AG04450 (cell line): ENCODE measurements around the gene BCDIN3D. TPM values are rescaled to one million over a fixed set of nuclear protein-coding genes. Genes with fewer than 3 reads are reported as not detected.

Experiments used
- CTCF ChIA-PET: fragments of 300-600, 350-600 bp; formaldehyde crosslinking; extraction: SDS; loops from one replicate; lab custom pipeline; 2022; ENCODE audit warnings: antibody characterized with exemption, inconsistent platforms; lab: Charles Lee
- POLR2A ChIA-PET: fragments of 350-600 bp; formaldehyde crosslinking; extraction: SDS; loops from one replicate; lab custom pipeline; 2021; ENCODE audit warnings: antibody characterized with exemption, inconsistent platforms; lab: Yijun Ruan, JAX
- DNase-seq: peaks from one replicate; pipeline ENCODE4 v3.0.0-alpha.2; 2011; ENCODE audit warnings: low read depth, low spot score
- H3K27ac ChIP-seq: one replicate; pipeline ENCODE4 v1.5.1; 2012; ENCODE audit warnings: low read depth, low read length, control low read depth
- H3K27me3 ChIP-seq: one replicate; pipeline ENCODE4 v1.6.0; 2012; ENCODE audit warnings: low read length; ENCODE audit not compliant: control insufficient read depth, insufficient read depth
- H3K4me3 ChIP-seq: 2 replicates; pipeline ENCODE4 v1.5.1; 2011; ENCODE audit warnings: mild to moderate bottlenecking, low read depth, low read length, control low read depth
- H3K9me3 ChIP-seq: 2 replicates; pipeline ENCODE4 v1.5.1; 2012; ENCODE audit warnings: low read length; ENCODE audit not compliant: control insufficient read depth, insufficient read depth
- polyA plus RNA-seq: library from polyadenylated mRNA; depleted of rRNA; stranded (reverse); fragments of >200 nt; gene quantifications from 2 replicates; pipeline ENCODE4 v1.2.3, GENCODE V29; 2011
- TF ChIP-seq, protein P1 (sequence below): IDR thresholded peaks from 2 replicates; pipeline ENCODE4 v1.5.1; 2011; ENCODE audit warnings: low read depth, low read length, control low read depth, inconsistent platforms

BCDIN3D gene
- polyA plus RNA-seq, 1 experiment, result 3.8 TPM

- ChIA-PET POLR2A (no interaction called here), CTCF (interaction anchor here (2.5 kb wide), 1 partner anchor 58 kb away, joined by 10 read pairs; no protein-coding TSS in a partner anchor)
- TF ChIP-seq, protein P1, sequence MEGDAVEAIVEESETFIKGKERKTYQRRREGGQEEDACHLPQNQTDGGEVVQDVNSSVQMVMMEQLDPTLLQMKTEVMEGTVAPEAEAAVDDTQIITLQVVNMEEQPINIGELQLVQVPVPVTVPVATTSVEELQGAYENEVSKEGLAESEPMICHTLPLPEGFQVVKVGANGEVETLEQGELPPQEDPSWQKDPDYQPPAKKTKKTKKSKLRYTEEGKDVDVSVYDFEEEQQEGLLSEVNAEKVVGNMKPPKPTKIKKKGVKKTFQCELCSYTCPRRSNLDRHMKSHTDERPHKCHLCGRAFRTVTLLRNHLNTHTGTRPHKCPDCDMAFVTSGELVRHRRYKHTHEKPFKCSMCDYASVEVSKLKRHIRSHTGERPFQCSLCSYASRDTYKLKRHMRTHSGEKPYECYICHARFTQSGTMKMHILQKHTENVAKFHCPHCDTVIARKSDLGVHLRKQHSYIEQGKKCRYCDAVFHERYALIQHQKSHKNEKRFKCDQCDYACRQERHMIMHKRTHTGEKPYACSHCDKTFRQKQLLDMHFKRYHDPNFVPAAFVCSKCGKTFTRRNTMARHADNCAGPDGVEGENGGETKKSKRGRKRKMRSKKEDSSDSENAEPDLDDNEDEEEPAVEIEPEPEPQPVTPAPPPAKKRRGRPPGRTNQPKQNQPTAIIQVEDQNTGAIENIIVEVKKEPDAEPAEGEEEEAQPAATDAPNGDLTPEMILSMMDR, result no peak
- Histone ChIP-seq H3K27me3 (peaks cover 61% of the 10 kb centered on the region), H3K9me3 (no peaks in the 10 kb centered on the region), H3K27ac (no peak overlapping the region), H3K4me3 (no peak overlapping the region)
- DNase-seq, result no peak
Observed at GRCh38 chr12:49887091-49887490, 44.2 kb upstream of the BCDIN3D start.

- no peak overlapping the region for H3K4me3 ChIP-seq
- no peak for DNase-seq
- POLR2A ChIA-PET, result interaction anchor here (0.7 kb wide), 1 partner anchor 16 kb away, joined by 9 read pairs; no protein-coding TSS in a partner anchor
- H3K27ac ChIP-seq, result no peak overlapping the region
- CTCF ChIA-PET, result interaction anchor here (2.5 kb wide), 1 partner anchor 59 kb away, joined by 10 read pairs; no protein-coding TSS in a partner anchor
- TF ChIP-seq, protein P1, result no peak
- peaks cover 50% of the 10 kb centered on the region for H3K27me3 ChIP-seq
- no peaks in the 10 kb centered on the region for H3K9me3 ChIP-seq
Observed at GRCh38 chr12:49885663-49886461, 43.0 kb upstream of the BCDIN3D start.

- Histone ChIP-seq H3K27me3 (peaks cover 45% of the 10 kb centered on the region), H3K9me3 (no peaks in the 10 kb centered on the region), H3K4me3 (no peak overlapping the region), H3K27ac (no peak overlapping the region)
- CTCF ChIA-PET, result interaction anchor here (2.5 kb wide), 1 partner anchor 60 kb away, joined by 10 read pairs; no protein-coding TSS in a partner anchor
- no peak for DNase-seq
- TF ChIP-seq, protein P1, result no peak
- POLR2A ChIA-PET, result no interaction called here
Observed at GRCh38 chr12:49885118-49885517, 42.2 kb upstream of the BCDIN3D start.

- ChIA-PET CTCF (interaction anchor here (0.6 kb wide), 1 partner anchor 128 kb away, joined by 3 read pairs; no protein-coding TSS in a partner anchor), POLR2A (no interaction called here)
- Histone ChIP-seq H3K9me3 (no peaks in the 10 kb centered on the region), H3K4me3 (no peak overlapping the region), H3K27ac (no peak overlapping the region), H3K27me3 (peaks cover 34% of the 10 kb centered on the region)
- TF ChIP-seq, protein P1, result no peak; the same call in 1 of the 2 replicates
- no peak for DNase-seq
Observed at GRCh38 chr12:49882851-49883464, 40.1 kb upstream of the BCDIN3D start.
